ENCODE measurements around the gene IFT52.

Gene IFT52

GRCh38 chr20:43572891-43573290 is 17.8 kb upstream of the IFT52 start:
- DNase-seq (ENCODE audit: low read depth): no peak
- H3K4me3 ChIP-seq (ENCODE audit: low read depth, low read length): no peak overlapping the region
- no peak for TF ChIP-seq CTCF (conservative IDR thresholded peaks at IDR 0.05; ENCODE audit: low read depth, low read length)

DNA sequence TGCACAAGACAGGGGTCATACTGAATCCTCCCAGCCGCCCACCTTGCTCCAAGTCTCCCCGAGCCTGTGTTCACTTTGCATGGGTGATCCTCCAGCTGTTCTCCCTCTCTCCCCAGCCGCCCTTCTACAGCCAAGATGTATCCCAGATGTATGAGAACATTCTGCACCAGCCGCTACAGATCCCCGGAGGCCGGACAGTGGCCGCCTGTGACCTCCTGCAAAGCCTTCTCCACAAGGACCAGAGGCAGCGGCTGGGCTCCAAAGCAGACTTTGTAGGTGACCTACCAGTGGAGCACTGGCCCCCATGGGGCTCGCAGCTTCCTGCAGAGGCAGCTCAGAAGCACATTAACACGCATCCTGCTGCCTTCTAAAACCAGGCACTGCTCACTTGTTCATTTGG is 14.6 kb upstream of the IFT52 start:
- peak; percentile 8 for DNase-seq (ENCODE audit: low read depth)
- H3K4me3 ChIP-seq (ENCODE audit: low read depth, low read length): no peak overlapping the region
- TF ChIP-seq CTCF (conservative IDR thresholded peaks at IDR 0.05; ENCODE audit: low read depth, low read length): no peak

GRCh38 chr20:43579861-43580793 is 10.6 kb upstream of the IFT52 start:
- no peak for TF ChIP-seq CTCF (conservative IDR thresholded peaks at IDR 0.05; ENCODE audit: low read depth, low read length)
- no peak overlapping the region for H3K4me3 ChIP-seq (ENCODE audit: low read depth, low read length)
- DNase-seq (ENCODE audit: low read depth): peak; percentile 19

- no peak for TF ChIP-seq CTCF (conservative IDR thresholded peaks at IDR 0.05; ENCODE audit: low read depth, low read length)
- no peak overlapping the region for H3K4me3 ChIP-seq (ENCODE audit: low read depth, low read length)
Observed at GRCh38 chr20:43583133-43583864, 7.4 kb upstream of the IFT52 start.

DNA sequence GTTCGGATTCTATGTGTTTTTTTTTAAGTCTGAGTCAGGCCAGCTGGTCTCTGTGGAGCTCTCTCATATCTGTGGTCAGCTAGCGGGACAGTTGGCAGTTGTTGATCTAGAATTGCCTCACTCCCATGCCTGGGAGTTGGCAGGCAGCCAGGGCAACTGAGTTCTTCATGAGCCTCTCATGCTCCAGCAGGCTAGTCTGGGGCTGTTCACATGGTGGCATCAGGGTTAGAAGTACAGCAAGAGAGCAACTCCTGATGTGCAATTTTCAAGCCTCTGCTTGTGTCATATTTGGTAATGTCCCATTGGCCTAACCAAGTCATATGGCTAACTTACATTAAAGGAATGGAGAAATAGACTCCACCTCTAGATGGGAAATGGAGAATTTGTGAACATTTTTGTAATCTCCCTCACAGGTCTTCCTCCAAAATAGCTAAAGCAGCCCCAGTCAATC is 6.7 kb upstream of the IFT52 start:
- DNase-seq (ENCODE audit: low read depth): peak; percentile 100
- H3K4me3 ChIP-seq (ENCODE audit: low read depth, low read length): no peak overlapping the region
- no peak for TF ChIP-seq CTCF (conservative IDR thresholded peaks at IDR 0.05; ENCODE audit: low read depth, low read length)

More at GRCh38 chr20:43583133-43583864, 7.4 kb upstream of the IFT52 start:
- DNase-seq (ENCODE audit: low read depth): peak; percentile 7

DNA sequence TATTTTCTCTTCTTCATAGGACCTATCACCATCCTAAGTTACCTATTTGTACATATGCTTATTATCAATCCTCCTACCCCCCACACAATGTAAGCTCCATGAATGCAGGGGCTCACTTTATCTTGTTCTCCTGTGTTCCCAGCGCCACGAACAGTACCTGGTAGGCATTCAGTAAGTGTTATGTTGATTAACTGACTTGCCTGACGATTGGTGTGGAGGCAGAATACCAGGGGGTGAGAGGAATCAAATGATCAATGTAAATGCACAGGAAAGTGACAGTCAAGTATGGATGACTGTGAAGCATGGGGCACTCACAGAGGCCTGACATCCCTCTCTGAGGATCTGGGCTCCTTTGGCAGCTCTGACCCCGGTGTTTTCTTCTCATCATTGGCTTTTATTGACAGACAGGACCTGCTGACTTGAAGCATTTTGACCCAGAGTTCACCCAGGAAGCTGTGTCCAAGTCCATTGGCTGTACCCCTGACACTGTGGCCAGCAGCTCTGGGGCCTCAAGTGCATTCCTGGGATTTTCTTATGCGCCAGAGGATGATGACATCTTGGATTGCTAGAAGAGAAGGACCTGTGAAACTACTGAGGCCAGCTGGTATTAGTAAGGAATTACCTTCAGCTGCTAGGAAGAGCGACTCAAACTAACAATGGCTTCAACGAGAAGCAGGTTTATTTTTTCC is 6.1 kb upstream of the IFT52 start:
- H3K4me3 ChIP-seq (ENCODE audit: low read depth, low read length): no peak overlapping the region
- peak; percentile 92 for DNase-seq (ENCODE audit: low read depth)
- no peak for TF ChIP-seq CTCF (conservative IDR thresholded peaks at IDR 0.05; ENCODE audit: low read depth, low read length)

Data from choroid plexus epithelial cell (primary cell).